Nephron (organoid): Measurements from ENCODE around the gene WHRN.

Experiments
- H3K27ac Mint-ChIP-seq, 3 experiments: 2 replicates each; pipeline ENCODE4 v1.8.0; 2020; ENCODE audit warnings: mixed read lengths in 3 of 3, mild to moderate bottlenecking in 2 of 3, moderate library complexity in 1 of 3
- H3K27me3 Mint-ChIP-seq: 2 replicates; pipeline ENCODE4 v1.8.0; 2021; ENCODE audit warnings: low read depth, mild to moderate bottlenecking, moderate library complexity, mixed read lengths
- H3K36me3 Mint-ChIP-seq: 2 replicates; pipeline ENCODE4 v1.8.0; 2020; ENCODE audit warnings: low read depth, mixed read lengths
- H3K4me1 Mint-ChIP-seq: 2 replicates; pipeline ENCODE4 v1.8.0; 2020; ENCODE audit warnings: mixed read lengths
- H3K4me3 Mint-ChIP-seq, 3 experiments: 2 replicates each; pipeline ENCODE4 v1.8.0; 2020; ENCODE audit warnings: mild to moderate bottlenecking in 3 of 3, mixed read lengths in 3 of 3, moderate library complexity in 2 of 3
- H3K9me3 Mint-ChIP-seq: 2 replicates; pipeline ENCODE4 v1.8.0; 2020; ENCODE audit warnings: mixed read lengths
- TF ChIP-seq, protein P1 (sequence below), 3 experiments: fragments of 200-600 bp; sonication (generic); IDR thresholded peaks; one replicate each; pipeline ENCODE4 v1.5.0; 2021; ENCODE audit warnings: antibody characterized with exemption in 3 of 3; ENCODE audit not compliant: unreplicated experiment in 3 of 3

The WHRN gene

DNA sequence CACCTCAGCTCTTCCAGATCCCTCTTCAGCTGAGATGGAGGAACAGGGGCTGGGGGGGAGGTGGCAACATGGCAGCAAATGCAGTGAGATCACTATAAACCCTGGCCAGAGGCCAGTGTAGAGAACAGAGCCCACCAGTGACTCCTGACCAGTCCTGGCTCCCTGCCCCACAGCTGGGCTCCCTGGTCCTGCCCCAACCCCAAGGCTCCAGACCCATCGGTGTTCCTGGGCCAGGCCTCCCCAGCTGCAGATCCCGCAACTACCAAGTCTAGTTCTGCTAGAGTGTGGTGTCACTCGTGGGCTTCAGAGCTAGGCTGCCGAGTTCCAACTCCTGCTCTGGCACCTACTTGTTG lies 134.3 kb downstream of the WHRN start:
- Mint-ChIP-seq H3K4me3 (no peak overlapping the region), H3K4me1 (no peaks in the 10 kb centered on the region), H3K9me3 (no peaks in the 10 kb centered on the region), H3K27me3 (no peaks in the 10 kb centered on the region), H3K36me3 (peaks cover 21% of the 10 kb centered on the region), H3K27ac (no peak overlapping the region)
- TF ChIP-seq, protein P1, sequence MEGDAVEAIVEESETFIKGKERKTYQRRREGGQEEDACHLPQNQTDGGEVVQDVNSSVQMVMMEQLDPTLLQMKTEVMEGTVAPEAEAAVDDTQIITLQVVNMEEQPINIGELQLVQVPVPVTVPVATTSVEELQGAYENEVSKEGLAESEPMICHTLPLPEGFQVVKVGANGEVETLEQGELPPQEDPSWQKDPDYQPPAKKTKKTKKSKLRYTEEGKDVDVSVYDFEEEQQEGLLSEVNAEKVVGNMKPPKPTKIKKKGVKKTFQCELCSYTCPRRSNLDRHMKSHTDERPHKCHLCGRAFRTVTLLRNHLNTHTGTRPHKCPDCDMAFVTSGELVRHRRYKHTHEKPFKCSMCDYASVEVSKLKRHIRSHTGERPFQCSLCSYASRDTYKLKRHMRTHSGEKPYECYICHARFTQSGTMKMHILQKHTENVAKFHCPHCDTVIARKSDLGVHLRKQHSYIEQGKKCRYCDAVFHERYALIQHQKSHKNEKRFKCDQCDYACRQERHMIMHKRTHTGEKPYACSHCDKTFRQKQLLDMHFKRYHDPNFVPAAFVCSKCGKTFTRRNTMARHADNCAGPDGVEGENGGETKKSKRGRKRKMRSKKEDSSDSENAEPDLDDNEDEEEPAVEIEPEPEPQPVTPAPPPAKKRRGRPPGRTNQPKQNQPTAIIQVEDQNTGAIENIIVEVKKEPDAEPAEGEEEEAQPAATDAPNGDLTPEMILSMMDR (IDR thresholded peaks at IDR 0.05; ENCODE audit: unreplicated experiment in 3 of 3), result no peak

DNA sequence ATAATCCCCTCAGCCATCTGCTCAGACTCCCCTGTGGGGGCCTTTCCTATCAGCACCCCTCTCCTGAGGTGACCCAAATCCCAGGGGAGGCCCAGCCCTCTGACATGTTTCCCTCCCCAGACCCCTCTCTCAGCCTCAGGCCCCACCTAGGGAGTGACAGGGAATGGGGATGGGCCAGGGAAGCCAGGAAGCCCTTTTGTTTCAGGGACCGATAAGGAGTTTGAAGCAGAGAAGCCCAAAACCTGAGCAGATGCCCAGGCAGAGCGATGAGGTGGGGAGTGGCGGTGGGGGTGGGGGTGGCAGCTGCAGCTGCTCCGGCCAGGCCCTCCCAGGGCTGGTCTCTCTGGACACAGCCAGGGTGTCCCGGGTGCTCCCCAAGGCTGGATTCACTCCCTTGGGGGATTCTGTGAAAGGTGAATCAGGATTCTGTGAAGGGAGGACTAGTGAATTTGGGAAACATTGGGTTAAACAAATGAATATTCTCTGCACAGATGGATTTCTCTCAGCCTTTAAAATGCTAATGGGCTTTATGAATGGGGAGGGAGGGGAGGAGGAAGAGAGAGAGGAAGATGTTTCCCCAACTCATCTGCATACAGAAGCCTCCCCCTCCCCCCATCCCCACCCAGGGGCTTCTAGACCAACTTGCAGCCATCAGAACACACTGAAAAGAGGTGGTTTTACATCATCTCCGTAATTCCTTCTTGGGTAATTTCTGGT lies 134.9 kb downstream of the WHRN start:
- TF ChIP-seq, protein P1 (IDR thresholded peaks at IDR 0.05; ENCODE audit: unreplicated experiment in 3 of 3), result no peak
- H3K27ac Mint-ChIP-seq, result no peak overlapping the region
- peaks cover 25% of the 10 kb centered on the region for H3K36me3 Mint-ChIP-seq
- H3K4me3 Mint-ChIP-seq, result no peak overlapping the region
- H3K27me3 Mint-ChIP-seq, result no peaks in the 10 kb centered on the region
- H3K4me1 Mint-ChIP-seq, result no peaks in the 10 kb centered on the region
- no peaks in the 10 kb centered on the region for H3K9me3 Mint-ChIP-seq

DNA sequence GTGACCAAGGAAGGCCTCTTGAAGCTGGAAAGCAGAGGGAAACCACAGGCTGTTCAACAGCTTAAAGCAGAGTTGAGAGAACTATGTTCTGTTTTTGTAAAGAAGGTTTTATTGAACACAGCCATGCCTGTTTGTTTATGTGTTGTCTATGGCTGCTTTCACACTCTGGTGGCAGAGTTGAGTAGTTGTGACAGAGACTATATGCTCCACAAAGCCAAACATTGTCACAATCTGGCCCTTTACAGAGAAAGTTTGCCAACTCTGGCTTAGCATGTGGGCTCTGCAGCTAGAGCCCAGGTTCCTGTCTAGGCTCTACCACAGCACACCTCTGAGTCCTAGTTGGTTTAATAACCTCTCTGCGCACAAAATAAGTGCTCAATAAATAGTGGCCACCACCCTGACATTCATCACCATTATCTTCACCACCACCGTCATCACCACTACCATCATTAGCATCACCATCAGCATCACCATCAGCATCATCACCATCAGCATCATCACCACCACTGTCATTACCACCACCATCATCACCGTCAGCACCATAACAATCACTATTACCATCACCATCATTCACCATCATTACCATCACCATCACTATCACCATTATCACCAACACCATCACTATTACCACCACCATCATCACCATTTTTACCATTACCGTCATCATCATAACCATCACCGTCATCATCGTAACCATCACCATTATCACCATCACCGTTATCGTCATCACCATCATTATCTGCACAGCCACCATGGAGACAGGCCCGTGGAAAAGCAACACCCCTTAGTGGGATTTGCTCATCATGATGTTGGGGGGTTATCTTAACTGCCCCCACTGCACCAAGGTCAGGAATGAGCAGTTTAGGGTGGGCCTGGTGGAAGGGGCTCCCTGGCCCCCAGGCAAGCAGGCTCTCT lies 135.8 kb downstream of the WHRN start:
- no peaks in the 10 kb centered on the region for H3K27me3 Mint-ChIP-seq
- H3K4me3 Mint-ChIP-seq, result no peak overlapping the region
- H3K9me3 Mint-ChIP-seq, result no peaks in the 10 kb centered on the region
- no peaks in the 10 kb centered on the region for H3K4me1 Mint-ChIP-seq
- peaks cover 28% of the 10 kb centered on the region for H3K36me3 Mint-ChIP-seq
- H3K27ac Mint-ChIP-seq, result no peak overlapping the region
- TF ChIP-seq, protein P1 (IDR thresholded peaks at IDR 0.05; ENCODE audit: unreplicated experiment in 3 of 3), result no peak

DNA sequence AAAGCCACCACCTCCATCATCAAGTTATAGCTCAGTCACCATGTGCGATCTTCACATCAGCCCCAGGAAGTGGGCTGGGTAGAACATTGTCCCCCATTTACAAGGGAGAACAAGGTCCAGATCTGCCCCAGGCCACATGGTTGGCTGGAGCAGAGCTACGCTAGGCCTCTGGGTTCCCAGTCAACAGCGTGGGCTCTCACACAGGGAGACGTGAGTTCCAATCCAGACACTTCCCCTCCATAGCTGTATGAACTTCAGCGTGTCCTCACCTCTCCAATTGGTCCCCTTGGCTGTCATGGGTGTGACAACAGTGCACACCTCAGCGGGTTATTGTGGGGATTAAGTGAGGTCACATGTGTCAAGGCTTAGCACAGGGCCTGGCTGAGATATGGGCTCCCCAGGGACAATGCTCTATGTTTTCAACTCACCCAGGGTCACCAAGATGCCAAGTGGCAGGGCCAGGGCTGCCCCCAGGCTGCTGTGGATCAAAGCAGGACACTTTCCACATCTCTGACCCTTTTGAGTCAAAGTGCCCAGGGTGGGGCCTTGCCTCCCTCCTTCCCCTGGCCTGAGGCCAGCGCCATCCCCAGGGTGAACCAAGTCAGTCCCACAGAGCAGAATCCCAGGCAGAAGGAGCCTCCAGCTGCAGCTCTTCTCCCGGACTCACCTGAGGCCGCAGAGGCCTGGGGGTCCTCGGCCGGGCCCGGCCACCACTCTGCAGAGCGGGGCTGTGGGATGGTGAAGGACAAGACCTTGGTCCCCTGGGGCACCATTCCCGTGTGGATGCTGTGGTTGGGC lies 137.3 kb downstream of the WHRN start:
- Mint-ChIP-seq H3K27ac (no peak overlapping the region), H3K4me1 (no peaks in the 10 kb centered on the region), H3K9me3 (no peaks in the 10 kb centered on the region), H3K4me3 (no peak overlapping the region), H3K27me3 (no peaks in the 10 kb centered on the region), H3K36me3 (peaks cover 36% of the 10 kb centered on the region)
- TF ChIP-seq, protein P1 (IDR thresholded peaks at IDR 0.05; ENCODE audit: unreplicated experiment in 3 of 3), result no peak

DNA sequence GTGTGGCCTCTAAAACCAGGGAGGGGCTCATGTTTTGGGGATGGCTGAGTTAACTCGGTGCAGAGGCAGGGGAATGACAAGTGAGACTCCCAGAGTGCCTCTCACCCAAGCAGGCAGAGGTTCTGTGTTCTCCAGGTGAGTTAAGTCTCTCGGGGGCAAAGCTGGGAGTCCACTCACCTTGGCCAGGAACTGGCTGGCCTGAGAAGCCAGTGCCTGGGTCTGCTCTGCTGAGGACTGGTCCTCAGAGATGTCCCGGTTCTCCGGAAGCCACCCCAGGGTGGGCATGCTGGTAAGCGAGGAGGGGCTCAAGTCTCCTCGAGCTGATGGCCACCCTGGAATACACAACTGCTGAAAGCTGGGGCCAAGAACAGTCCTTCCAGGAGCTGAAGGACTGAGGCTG lies 137.9 kb downstream of the WHRN start:
- Mint-ChIP-seq H3K27ac (no peak overlapping the region), H3K36me3 (peaks cover 39% of the 10 kb centered on the region), H3K9me3 (no peaks in the 10 kb centered on the region), H3K27me3 (no peaks in the 10 kb centered on the region), H3K4me3 (no peak overlapping the region), H3K4me1 (no peaks in the 10 kb centered on the region)
- TF ChIP-seq, protein P1 (IDR thresholded peaks at IDR 0.05; ENCODE audit: unreplicated experiment in 3 of 3), result no peak
